Measurements from ENCODE around the gene CDKL1.

- TF ChIP-seq CTCF (IDR thresholded peaks at IDR 0.05) (no peak), POLR2A (IDR thresholded peaks at IDR 0.05) (no peak), EP300 (IDR thresholded peaks at IDR 0.05) (no peak)
Measured at GRCh38 chr14:50388256-50388931, 8.3 kb downstream of the CDKL1 start.
